ENCODE data around the gene PLA2G2F.

Gene PLA2G2F

GRCh38 chr1:20093303-20093702, 45.8 kb upstream of the PLA2G2F start:
- TF ChIP-seq FOXP2 (optimal IDR thresholded peaks at IDR 0.05; ENCODE audit: borderline replicate concordance, extremely low read depth, extremely low read length, insufficient read depth) (no peak), POLR2AphosphoS5 (IDR thresholded peaks at IDR 0.05; ENCODE audit: low read depth, low read length) (no peak), SIN3A (IDR thresholded peaks at IDR 0.05; ENCODE audit: borderline replicate concordance, insufficient read depth, low read length) (no peak), REST (IDR thresholded peaks at IDR 0.05; ENCODE audit: insufficient read depth in 1 of 2, low read depth in 2 of 2, low read length in 2 of 2) (no peak), TAF1 (IDR thresholded peaks at IDR 0.05; ENCODE audit: borderline replicate concordance, insufficient read depth, low read length) (no peak)

- TF ChIP-seq FOXP2 (optimal IDR thresholded peaks at IDR 0.05; ENCODE audit: borderline replicate concordance, extremely low read depth, extremely low read length, insufficient read depth), result no peak
- no peak for TF ChIP-seq TAF1 (IDR thresholded peaks at IDR 0.05; ENCODE audit: borderline replicate concordance, insufficient read depth, low read length)
- no peak for TF ChIP-seq SIN3A (IDR thresholded peaks at IDR 0.05; ENCODE audit: borderline replicate concordance, insufficient read depth, low read length)
- TF ChIP-seq REST (IDR thresholded peaks at IDR 0.05; ENCODE audit: insufficient read depth in 1 of 2, low read depth in 2 of 2, low read length in 2 of 2), result no peak
- no peak for TF ChIP-seq POLR2AphosphoS5 (IDR thresholded peaks at IDR 0.05; ENCODE audit: low read depth, low read length)
Observed at GRCh38 chr1:20093940-20094391, 45.2 kb upstream of the PLA2G2F start.

GRCh38 chr1:20095564-20096434, 43.3 kb upstream of the PLA2G2F start:
- no peak for TF ChIP-seq FOXP2 (optimal IDR thresholded peaks at IDR 0.05; ENCODE audit: borderline replicate concordance, extremely low read depth, extremely low read length, insufficient read depth)
- TF ChIP-seq TAF1 (IDR thresholded peaks at IDR 0.05; ENCODE audit: borderline replicate concordance, insufficient read depth, low read length), result no peak
- TF ChIP-seq SIN3A (IDR thresholded peaks at IDR 0.05; ENCODE audit: borderline replicate concordance, insufficient read depth, low read length), result no peak
- TF ChIP-seq POLR2AphosphoS5 (IDR thresholded peaks at IDR 0.05; ENCODE audit: low read depth, low read length), result no peak
- no peak for TF ChIP-seq REST (IDR thresholded peaks at IDR 0.05; ENCODE audit: insufficient read depth in 1 of 2, low read depth in 2 of 2, low read length in 2 of 2)

- TF ChIP-seq TAF1 (IDR thresholded peaks at IDR 0.05; ENCODE audit: borderline replicate concordance, insufficient read depth, low read length) (no peak), SIN3A (IDR thresholded peaks at IDR 0.05; ENCODE audit: borderline replicate concordance, insufficient read depth, low read length) (no peak)
Observed at GRCh38 chr1:20096840-20097447, 42.2 kb upstream of the PLA2G2F start.

- TF ChIP-seq SIN3A (IDR thresholded peaks at IDR 0.05; ENCODE audit: borderline replicate concordance, insufficient read depth, low read length), result no peak
- TF ChIP-seq REST (IDR thresholded peaks at IDR 0.05; ENCODE audit: insufficient read depth in 1 of 2, low read depth in 2 of 2, low read length in 2 of 2), result no peak
- TF ChIP-seq FOXP2 (optimal IDR thresholded peaks at IDR 0.05; ENCODE audit: borderline replicate concordance, extremely low read depth, extremely low read length, insufficient read depth), result no peak
- TF ChIP-seq POLR2AphosphoS5 (IDR thresholded peaks at IDR 0.05; ENCODE audit: low read depth, low read length), result no peak
- TF ChIP-seq TAF1 (IDR thresholded peaks at IDR 0.05; ENCODE audit: borderline replicate concordance, insufficient read depth, low read length), result no peak
Observed at GRCh38 chr1:20099533-20099932, 39.6 kb upstream of the PLA2G2F start.

Data from PFSK-1 (cell line).